CD4-positive, alpha-beta T cell (primary cell): ENCODE measurements around the gene GAREM2. TPM values are rescaled to one million over a fixed set of nuclear protein-coding genes. Genes with fewer than 3 reads are reported as not detected.

ENCODE experiments used
- ATAC-seq: fragments of 200-7000 bp; cut with Tn5 transposase; one replicate; pipeline ENCODE4 v1.10.0; 2022; ENCODE audit warnings: mild to moderate bottlenecking; ENCODE audit not compliant: poor library complexity
- CTCF ChIA-PET: fragments of 350-600 bp; sonication (Branson Sonifier 250); formaldehyde crosslinking; loops from one replicate; lab custom pipeline; 2021; ENCODE audit warnings: antibody characterized with exemption, inconsistent platforms; lab: Charles Lee
- POLR2A ChIA-PET: fragments of 350-600 bp; sonication (Branson Sonifier 250); formaldehyde crosslinking; loops from one replicate; lab custom pipeline; 2021; ENCODE audit warnings: antibody characterized with exemption, inconsistent platforms; lab: Charles Lee
- DNase-seq, 14 experiments: peaks; one replicate each; pipeline ENCODE4 v3.0.0-alpha.2; 2013 to 2020; ENCODE audit warnings: mixed read lengths in 2 of 14
- H3K27ac ChIP-seq, 2 donors: one replicate each; pipeline versions ENCODE4 v1.5.1 to v1.7.0; 2013; ENCODE audit warnings: low read length in 2 of 2, low read depth in 1 of 2, mild to moderate bottlenecking in 1 of 2
- H3K27me3 ChIP-seq, 2 experiments: 1 replicate in 1 of 2; 2 replicates in 1 of 2; pipeline versions ENCODE4 v1.6.1 to v1.7.0; 2013; ENCODE audit warnings: low read length in 2 of 2, control low read depth in 1 of 2, mild to moderate bottlenecking in 1 of 2, moderate library complexity in 1 of 2; ENCODE audit not compliant: insufficient read depth in 2 of 2, control insufficient read depth in 1 of 2
- H3K36me3 ChIP-seq: one replicate; pipeline ENCODE4 v1.6.1; 2013; ENCODE audit warnings: low read length, control low read depth; ENCODE audit not compliant: insufficient read depth
- H3K4me1 ChIP-seq: one replicate; pipeline ENCODE4 v1.6.1; 2013; ENCODE audit warnings: low read length, control low read depth; ENCODE audit not compliant: insufficient read depth
- H3K4me3 ChIP-seq: one replicate; pipeline ENCODE4 v1.5.1; 2013; ENCODE audit warnings: mild to moderate bottlenecking, low read length, moderate library complexity
- H3K9me3 ChIP-seq, 2 experiments: 1 replicate in 1 of 2; 2 replicates in 1 of 2; pipeline versions ENCODE4 v1.6.1 to v1.7.0; 2013; ENCODE audit warnings: low read length in 2 of 2, mild to moderate bottlenecking in 2 of 2, control low read depth in 1 of 2, moderate library complexity in 1 of 2; ENCODE audit not compliant: control insufficient read depth in 1 of 2, insufficient read depth in 1 of 2
- H3K27ac Mint-ChIP-seq: one replicate; pipeline ENCODE4 v1.8.0; 2020; ENCODE audit warnings: mixed read lengths
- H3K27me3 Mint-ChIP-seq: one replicate; pipeline ENCODE4 v1.8.0; 2021; ENCODE audit warnings: mixed read lengths
- H3K36me3 Mint-ChIP-seq: one replicate; pipeline ENCODE4 v1.8.0; 2021; ENCODE audit warnings: low read depth, mixed read lengths
- H3K4me1 Mint-ChIP-seq: one replicate; pipeline ENCODE4 v1.8.0; 2021; ENCODE audit warnings: low read depth, mixed read lengths
- H3K4me3 Mint-ChIP-seq: one replicate; pipeline ENCODE4 v1.8.0; 2020; ENCODE audit warnings: mild to moderate bottlenecking, mixed read lengths
- H3K9me3 Mint-ChIP-seq: one replicate; pipeline ENCODE4 v1.8.0; 2020; ENCODE audit warnings: mixed read lengths
- CTCF ChIP-seq: fragments of 200-600 bp; IDR thresholded peaks from one replicate; pipeline ENCODE4 v1.8.0; 2022; ENCODE audit warnings: antibody characterized with exemption, mild to moderate bottlenecking
- intact Hi-C, 2 experiments: fragments of 100-400 bp; cut with DNase I in 1 of 2; cut with micrococcal nuclease in 1 of 2; formaldehyde crosslinking; loops; one replicate each; pipeline versions ENCODE4 v1.15.1 to v1.9.0; 2023 to 2025; cut with DNase I, micrococcal nuclease
- total RNA-seq, 174 experiments: library from RNA in 2 of 174; stranded (reverse) in 2 of 174; gene quantifications; one replicate each; pipeline ENCODE4 v1.2.3 and lab custom pipeline; 2021 to 2026

GAREM2 gene
- total RNA-seq, 2 experiments from 2014 or later: 4.3 to 7.3 TPM

DNA sequence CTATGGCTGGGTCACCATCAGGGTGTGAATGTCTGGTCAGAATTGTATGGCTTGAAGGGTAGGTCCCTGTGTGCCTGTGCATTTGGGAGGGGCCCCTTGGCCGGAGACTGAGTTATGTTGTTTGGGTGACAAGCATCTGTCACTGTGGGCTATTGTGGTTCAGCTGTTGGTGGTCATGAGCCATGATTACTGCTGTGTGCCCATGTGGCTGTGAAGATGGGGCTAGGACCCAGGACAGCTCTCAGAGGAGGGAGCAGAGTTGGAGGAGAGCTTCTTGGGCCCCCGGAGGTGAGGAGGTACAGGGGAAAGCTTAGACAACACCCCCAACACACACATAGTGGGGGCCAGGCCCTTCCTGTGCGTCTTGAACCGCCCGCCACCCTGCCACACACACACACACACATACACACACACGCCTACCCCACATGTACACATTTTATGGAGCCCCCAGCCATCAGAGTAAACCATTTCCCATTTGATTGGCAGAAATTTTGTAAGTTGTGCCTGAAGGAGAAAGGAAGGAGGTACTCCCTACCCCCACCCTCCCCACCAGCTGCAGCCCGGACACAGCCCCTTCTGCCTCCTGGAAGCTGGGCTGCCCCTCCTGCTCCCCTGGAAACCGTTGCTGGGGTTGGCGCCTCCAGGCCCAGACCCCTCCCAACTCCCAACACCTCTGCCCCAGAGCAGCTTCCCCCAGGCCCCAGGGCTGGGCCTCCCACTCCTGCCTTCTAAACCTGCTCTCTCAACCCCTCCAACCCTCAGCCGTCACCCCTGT, 2.0 kb downstream of the GAREM2 start:
- peaks cover 22% of the 10 kb centered on the region for H3K4me1 Mint-ChIP-seq
- H3K4me3 ChIP-seq: no peak overlapping the region
- H3K27me3 Mint-ChIP-seq: peaks cover 41% of the 10 kb centered on the region
- peaks cover 0 to 27% of the 10 kb centered on the region in 2 experiments for H3K9me3 ChIP-seq
- ATAC-seq (no peak), DNase-seq (no peak)
- no peak for TF ChIP-seq CTCF
- H3K36me3 ChIP-seq: no peaks in the 10 kb centered on the region
- H3K9me3 Mint-ChIP-seq: no peaks in the 10 kb centered on the region
- no peaks in the 10 kb centered on the region for H3K36me3 Mint-ChIP-seq
- CTCF ChIA-PET: interaction anchor here (0.6 to 1.9 kb wide), 3 partner anchors 10 to 99 kb away, joined by 3 to 9 read pairs (median 6); no protein-coding TSS in a partner anchor
- peaks cover 34% of the 10 kb centered on the region for H3K4me1 ChIP-seq
- intact Hi-C loops: loop anchor here in 1 of 2 experiments (5.0 kb wide), 1 partner anchor 152 kb away; no protein-coding TSS in a partner anchor
- no peak overlapping the region for H3K27ac ChIP-seq
- POLR2A ChIA-PET: interaction anchor here (3.3 kb wide), 1 partner anchor 10 kb away, joined by 13 read pairs; no protein-coding TSS in a partner anchor
- H3K27me3 ChIP-seq: peaks cover 47 to 54% of the 10 kb centered on the region in 2 experiments
- peak overlapping the region; percentile 81 for H3K4me3 Mint-ChIP-seq
- no peak overlapping the region for H3K27ac Mint-ChIP-seq

DNA sequence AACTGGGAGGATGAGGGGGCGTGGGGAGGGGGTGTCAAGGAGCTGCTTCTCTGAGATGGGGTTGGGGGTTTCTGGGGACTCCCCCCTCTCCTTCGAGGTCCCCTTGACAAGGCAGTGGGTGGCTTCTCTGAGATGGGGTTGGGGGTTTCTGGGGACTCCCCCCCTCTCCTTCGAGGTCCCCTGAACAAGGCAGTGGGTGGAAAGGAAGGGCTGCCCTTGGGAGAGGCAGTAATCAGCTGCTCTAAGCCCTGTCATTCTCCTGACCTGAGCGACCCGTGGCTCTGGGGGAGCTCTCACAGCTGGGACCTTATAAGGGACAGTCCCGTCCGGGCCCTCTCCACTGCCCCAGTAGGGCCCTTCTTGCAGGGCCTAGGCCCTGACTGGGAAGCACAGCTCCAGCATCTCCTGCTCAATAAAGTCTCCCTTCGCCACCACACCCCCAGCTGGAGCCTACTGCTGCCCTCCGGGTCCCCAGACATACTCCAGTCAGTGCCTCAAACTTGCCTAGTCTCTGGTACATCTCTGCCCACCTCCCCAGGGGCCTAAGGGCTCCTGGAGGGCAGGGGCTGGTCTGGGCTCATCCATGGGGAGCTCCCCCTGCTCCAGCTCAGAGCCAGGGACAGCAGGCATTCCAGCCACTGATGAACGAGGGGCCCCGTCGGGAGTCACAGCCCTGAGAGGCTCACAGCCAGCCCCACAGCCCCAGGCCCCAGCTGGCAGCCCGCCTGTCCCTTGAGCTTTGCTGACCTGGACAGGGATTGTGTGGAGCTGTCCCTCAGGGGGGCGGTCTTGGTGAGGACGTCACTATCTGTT, 2.8 kb downstream of the GAREM2 start:
- no peak overlapping the region for H3K27ac Mint-ChIP-seq
- no peak overlapping the region for H3K4me3 ChIP-seq
- H3K4me3 Mint-ChIP-seq: peak overlapping the region; percentile 54
- intact Hi-C loops: no loop called here
- peaks cover 51 to 54% of the 10 kb centered on the region in 2 experiments for H3K27me3 ChIP-seq
- H3K36me3 ChIP-seq: no peaks in the 10 kb centered on the region
- H3K9me3 Mint-ChIP-seq: no peaks in the 10 kb centered on the region
- peaks cover 45% of the 10 kb centered on the region for H3K27me3 Mint-ChIP-seq
- CTCF ChIA-PET: interaction anchor here (1.9 kb wide), 1 partner anchor 9 kb away, joined by 9 read pairs; no protein-coding TSS in a partner anchor
- no peak for DNase-seq
- peaks cover 0 to 27% of the 10 kb centered on the region in 2 experiments for H3K9me3 ChIP-seq
- peaks cover 34% of the 10 kb centered on the region for H3K4me1 ChIP-seq
- ATAC-seq: no peak
- TF ChIP-seq CTCF: no peak
- no peaks in the 10 kb centered on the region for H3K36me3 Mint-ChIP-seq
- H3K27ac ChIP-seq: no peak overlapping the region
- POLR2A ChIA-PET: interaction anchor here (3.3 kb wide), 1 partner anchor 9 kb away, joined by 13 read pairs; no protein-coding TSS in a partner anchor
- H3K4me1 Mint-ChIP-seq: peaks cover 22% of the 10 kb centered on the region

- peaks cover 46% of the 10 kb centered on the region for H3K27me3 Mint-ChIP-seq
- ATAC-seq (no peak), DNase-seq (no peak)
- POLR2A ChIA-PET: interaction anchor here (3.3 kb wide), 1 partner anchor 8 kb away, joined by 13 read pairs; no protein-coding TSS in a partner anchor
- H3K9me3 ChIP-seq: peaks cover 0 to 25% of the 10 kb centered on the region in 2 experiments
- CTCF ChIA-PET: interaction anchor here (1.9 kb wide), 1 partner anchor 8 kb away, joined by 9 read pairs; no protein-coding TSS in a partner anchor
- no peaks in the 10 kb centered on the region for H3K9me3 Mint-ChIP-seq
- intact Hi-C loops: no loop called here
- peak overlapping the region; percentile 54 for H3K4me3 Mint-ChIP-seq
- H3K27ac Mint-ChIP-seq: no peak overlapping the region
- H3K27me3 ChIP-seq: peaks cover 47 to 54% of the 10 kb centered on the region in 2 experiments
- H3K4me1 Mint-ChIP-seq: peaks cover 22% of the 10 kb centered on the region
- no peaks in the 10 kb centered on the region for H3K36me3 Mint-ChIP-seq
- no peak overlapping the region for H3K4me3 ChIP-seq
- peaks cover 34% of the 10 kb centered on the region for H3K4me1 ChIP-seq
- H3K36me3 ChIP-seq: no peaks in the 10 kb centered on the region
- TF ChIP-seq CTCF: no peak
- no peak overlapping the region for H3K27ac ChIP-seq
These were observed 3.4 kb downstream of the GAREM2 start for GRCh38 chr2:26176279-26176615.
